Measurements from ENCODE around the gene ANKS1B.
A peak's percentile ranks its signal among the peaks of the same experiment; 100 is the strongest.

The ANKS1B gene

GRCh38 chr12:98939350-98939749 lies 1045.4 kb downstream of the ANKS1B start:
- peak; percentile 34 for DNase-seq (ENCODE audit: low spot score)

- no peak for DNase-seq (ENCODE audit: low spot score)
Measured at GRCh38 chr12:98935847-98936246, 1048.9 kb downstream of the ANKS1B start.

GRCh38 chr12:98922871-98923270 lies 1061.9 kb downstream of the ANKS1B start:
- DNase-seq (ENCODE audit: low spot score) = no peak

- DNase-seq (ENCODE audit: low spot score) = no peak
Measured at GRCh38 chr12:98918176-98918863, 1066.4 kb downstream of the ANKS1B start.

- peak; percentile 17 for DNase-seq (ENCODE audit: low spot score)
Measured at GRCh38 chr12:98916106-98916505, 1068.6 kb downstream of the ANKS1B start.

GRCh38 chr12:98912401-98912974 lies 1072.2 kb downstream of the ANKS1B start:
- DNase-seq (ENCODE audit: low spot score) = no peak

- DNase-seq (ENCODE audit: low spot score) = no peak
Measured at GRCh38 chr12:98911396-98911795, 1073.3 kb downstream of the ANKS1B start.

GRCh38 chr12:98909746-98910145 lies 1075.0 kb downstream of the ANKS1B start:
- no peak for DNase-seq (ENCODE audit: low spot score)

GRCh38 chr12:98908866-98909265 lies 1075.9 kb downstream of the ANKS1B start:
- no peak for DNase-seq (ENCODE audit: low spot score)

GRCh38 chr12:98903875-98904274 lies 1080.9 kb downstream of the ANKS1B start:
- DNase-seq (ENCODE audit: low spot score) = no peak

- DNase-seq (ENCODE audit: low spot score) = no peak
Measured at GRCh38 chr12:98901189-98901588, 1083.5 kb downstream of the ANKS1B start.

GRCh38 chr12:98896938-98897337 lies 1087.8 kb downstream of the ANKS1B start:
- DNase-seq (ENCODE audit: low spot score) = no peak

GRCh38 chr12:98895086-98895651 lies 1089.6 kb downstream of the ANKS1B start:
- DNase-seq (ENCODE audit: low spot score) = no peak

GRCh38 chr12:98894412-98895085 lies 1090.2 kb downstream of the ANKS1B start:
- no peak for DNase-seq (ENCODE audit: low spot score)

GRCh38 chr12:98893675-98894411 lies 1090.9 kb downstream of the ANKS1B start:
- DNase-seq (ENCODE audit: low spot score) = no peak

- no peak for DNase-seq (ENCODE audit: low spot score)
Measured at GRCh38 chr12:98893126-98893674, 1091.5 kb downstream of the ANKS1B start.

- no peak for DNase-seq (ENCODE audit: low spot score)
Measured at GRCh38 chr12:98885778-98886177, 1099.0 kb downstream of the ANKS1B start.

GRCh38 chr12:98883231-98883630 lies 1101.5 kb downstream of the ANKS1B start:
- DNase-seq (ENCODE audit: low spot score) = no peak

- no peak for DNase-seq (ENCODE audit: low spot score)
Measured at GRCh38 chr12:98882526-98882925, 1102.2 kb downstream of the ANKS1B start.

GRCh38 chr12:98873776-98874175 lies 1111.0 kb downstream of the ANKS1B start:
- no peak for DNase-seq (ENCODE audit: low spot score)

GRCh38 chr12:98870504-98870903 lies 1114.2 kb downstream of the ANKS1B start:
- DNase-seq (ENCODE audit: low spot score) = no peak

GRCh38 chr12:98869886-98870503 lies 1114.7 kb downstream of the ANKS1B start:
- no peak for DNase-seq (ENCODE audit: low spot score)
